CD4-positive, alpha-beta T cell treated with Interleukin-2 at 100 ng/mL for 4 hours (primary cell): ENCODE results near the gene HAUS3.

ENCODE experiments used
- DNase-seq: peaks from one replicate; pipeline ENCODE4 v3.0.0-alpha.2; 2020; ENCODE audit warnings: low spot score

The HAUS3 gene

GRCh38 chr4:2241410-2242353 lies at the start of gene HAUS3, which contains the start of gene POLN:
Gene HAUS3 (minus strand): TSS chr4:2242121. CDS start chr4:2240946, 1,175 bp downstream.
Gene POLN (minus strand): TSS chr4:2242121. CDS start chr4:2229231, 12,890 bp downstream.
- DNase-seq = peak; percentile 99

DNA sequence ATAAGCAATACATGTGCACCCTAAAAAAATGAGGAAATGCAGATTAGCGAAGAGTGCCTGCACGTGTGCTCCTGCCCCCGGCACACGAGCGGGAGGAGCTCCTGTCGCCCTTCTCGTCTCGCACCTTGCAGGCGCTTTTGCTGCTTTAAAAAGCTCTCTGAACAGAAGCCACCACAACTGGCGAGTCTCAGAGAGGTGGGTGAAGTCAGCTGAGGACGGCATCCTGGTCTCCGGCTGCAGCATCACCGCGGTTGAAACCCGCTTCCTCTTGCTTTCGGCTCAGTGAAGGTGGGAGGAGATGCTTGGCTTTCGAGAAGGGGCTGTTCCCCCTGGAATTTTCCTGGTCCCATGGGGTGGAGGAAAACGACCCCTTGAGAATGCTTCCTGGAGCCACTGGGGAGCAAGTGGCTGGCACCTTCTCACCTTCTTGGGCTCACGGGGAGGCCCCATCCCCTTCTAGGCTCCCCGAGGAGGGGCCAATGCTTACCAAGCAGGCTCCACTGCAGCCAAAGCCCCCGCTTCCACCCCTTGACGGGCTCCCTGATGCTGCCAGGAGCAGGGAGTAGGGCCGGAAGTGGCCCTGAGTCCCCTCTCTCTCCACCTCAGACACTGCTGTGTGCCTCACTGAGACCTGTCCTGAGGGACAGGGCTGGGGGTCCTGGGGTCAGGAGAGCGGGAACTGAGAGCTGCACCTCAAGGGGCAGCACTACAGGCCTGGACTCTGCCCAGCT lies 49.2 kb upstream of the HAUS3 start:
- DNase-seq = peak; percentile 78

DNA sequence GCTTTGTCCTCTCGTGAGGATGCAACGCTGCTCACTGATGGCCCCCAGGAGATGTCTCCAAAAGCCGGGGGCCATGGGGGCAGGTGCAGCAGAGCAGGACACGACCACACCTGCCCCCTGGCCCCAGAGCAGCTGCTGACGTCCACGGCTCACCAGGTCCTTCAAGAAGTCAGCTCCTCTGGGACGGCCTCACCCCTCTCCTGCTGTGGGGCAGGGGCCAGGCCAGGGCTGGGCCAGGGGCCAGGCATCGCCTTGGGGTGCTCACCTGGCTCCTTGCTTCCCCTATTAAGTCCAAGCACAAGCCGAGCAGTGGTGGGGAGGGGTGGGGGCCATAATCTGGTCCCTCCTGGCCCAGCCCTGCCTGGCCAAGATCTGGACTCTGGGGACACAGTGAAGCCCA lies 48.6 kb upstream of the HAUS3 start:
- DNase-seq = no peak

GRCh38 chr4:2289955-2290333 lies 48.0 kb upstream of the HAUS3 start:
- DNase-seq = no peak

DNA sequence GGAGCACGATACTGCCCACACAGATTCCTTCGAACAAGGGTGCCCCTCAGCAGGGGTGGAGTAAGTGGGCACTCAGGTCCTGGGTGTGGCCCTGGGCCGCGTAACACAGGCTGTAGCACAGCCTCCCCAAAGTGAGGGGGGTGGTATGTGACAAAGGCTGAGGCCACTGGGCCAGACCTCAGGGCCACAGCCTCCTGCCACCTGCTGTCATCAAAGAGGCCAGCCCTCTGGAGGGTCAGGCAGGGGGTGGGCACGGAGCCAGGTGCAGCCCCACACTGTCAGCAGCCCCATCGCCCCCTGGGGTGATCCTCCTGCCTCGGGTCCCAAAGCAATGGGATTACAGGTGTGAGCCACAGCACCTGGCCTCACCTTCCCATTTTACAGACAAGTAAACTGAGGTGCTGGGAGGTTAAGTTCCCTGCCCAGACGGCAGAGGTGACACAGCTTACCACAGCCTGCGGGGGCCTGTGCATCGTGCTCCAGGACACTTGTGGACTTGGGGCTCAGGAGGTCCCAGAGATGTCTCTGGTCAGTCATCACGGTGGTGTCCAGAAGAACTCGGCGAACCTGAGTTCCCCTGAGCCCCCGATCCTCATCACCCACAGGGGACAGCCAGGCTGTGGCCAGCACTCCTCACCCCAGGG lies 47.5 kb upstream of the HAUS3 start:
- no peak for DNase-seq

- no peak for DNase-seq
Measured at GRCh38 chr4:2288051-2288541, 46.2 kb upstream of the HAUS3 start.

- DNase-seq = no peak
Measured at GRCh38 chr4:2287594-2287915, 45.6 kb upstream of the HAUS3 start.

DNA sequence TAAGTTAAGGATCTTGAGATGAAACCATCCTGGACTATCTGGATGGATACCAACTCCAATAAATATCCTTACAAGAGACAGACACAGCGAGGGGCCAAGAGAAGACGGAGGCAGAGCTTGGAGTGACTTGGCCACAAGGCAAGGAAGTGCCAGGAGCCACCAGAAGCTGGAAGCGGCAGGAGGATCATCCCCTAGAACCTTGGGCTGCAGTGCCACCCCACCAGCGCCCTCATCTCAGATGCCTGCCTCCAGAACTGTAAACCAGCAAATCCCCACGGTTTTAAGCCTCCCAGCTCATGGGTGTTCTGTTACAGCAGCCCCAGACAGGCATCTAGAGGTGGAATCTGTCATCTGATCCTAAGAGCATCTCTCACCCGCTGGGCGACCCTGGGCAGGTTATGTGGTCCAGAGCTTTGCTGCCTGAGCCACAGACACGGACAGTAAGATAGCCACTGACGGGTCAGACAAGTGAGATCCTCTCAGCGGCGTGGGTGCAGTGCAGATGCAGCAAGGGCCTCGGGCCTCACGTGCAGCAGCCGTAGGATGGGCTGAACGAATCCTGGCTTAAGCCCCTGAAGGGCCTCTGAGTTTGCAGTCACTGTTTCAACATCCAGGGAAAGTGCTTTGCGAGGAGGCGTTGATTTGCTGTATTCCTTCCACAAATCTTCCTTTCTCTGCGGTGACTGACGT lies 45.1 kb upstream of the HAUS3 start:
- no peak for DNase-seq

- DNase-seq = no peak
Measured at GRCh38 chr4:2285613-2286381, 43.9 kb upstream of the HAUS3 start.

- DNase-seq = no peak
Measured at GRCh38 chr4:2284934-2285612, 43.2 kb upstream of the HAUS3 start.

DNA sequence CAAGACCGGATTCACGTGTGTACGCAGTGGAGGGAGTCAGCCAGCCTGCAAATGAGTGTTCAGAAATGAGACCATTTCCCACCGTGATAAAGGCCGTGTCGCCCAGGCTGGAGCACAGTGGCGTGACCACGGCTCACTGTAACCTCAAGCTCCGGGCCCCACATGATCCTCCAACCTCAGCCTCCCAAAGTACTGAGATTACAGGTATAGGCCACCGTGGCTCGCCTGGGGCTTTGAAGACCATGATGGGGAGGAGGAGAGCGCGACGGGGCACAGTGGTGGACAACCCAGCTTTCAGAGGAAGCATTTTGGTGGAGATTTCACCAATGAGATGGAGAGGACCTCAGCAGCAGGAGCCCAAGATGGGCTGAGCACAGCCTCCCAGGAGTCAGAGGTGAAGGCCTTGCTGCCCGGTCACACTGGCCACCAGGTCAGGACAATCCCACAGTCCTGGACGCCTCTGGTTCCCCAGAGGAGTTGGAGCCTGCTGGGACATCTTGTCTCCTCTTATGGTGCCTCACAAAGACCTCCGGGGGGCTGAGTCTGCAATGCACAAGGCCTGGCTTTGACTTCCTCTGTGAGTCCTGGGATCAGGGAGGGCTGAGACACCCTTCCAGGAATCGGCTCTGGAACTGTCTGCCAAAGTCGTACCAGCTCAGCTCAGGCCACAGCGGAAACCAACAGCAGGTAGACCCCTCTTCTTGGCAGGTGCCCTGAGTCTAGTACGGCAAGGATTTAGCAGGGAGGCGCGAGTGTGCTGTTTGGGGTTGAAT lies 42.4 kb upstream of the HAUS3 start:
- no peak for DNase-seq

- no peak for DNase-seq
Measured at GRCh38 chr4:2283199-2283711, 41.3 kb upstream of the HAUS3 start.

DNA sequence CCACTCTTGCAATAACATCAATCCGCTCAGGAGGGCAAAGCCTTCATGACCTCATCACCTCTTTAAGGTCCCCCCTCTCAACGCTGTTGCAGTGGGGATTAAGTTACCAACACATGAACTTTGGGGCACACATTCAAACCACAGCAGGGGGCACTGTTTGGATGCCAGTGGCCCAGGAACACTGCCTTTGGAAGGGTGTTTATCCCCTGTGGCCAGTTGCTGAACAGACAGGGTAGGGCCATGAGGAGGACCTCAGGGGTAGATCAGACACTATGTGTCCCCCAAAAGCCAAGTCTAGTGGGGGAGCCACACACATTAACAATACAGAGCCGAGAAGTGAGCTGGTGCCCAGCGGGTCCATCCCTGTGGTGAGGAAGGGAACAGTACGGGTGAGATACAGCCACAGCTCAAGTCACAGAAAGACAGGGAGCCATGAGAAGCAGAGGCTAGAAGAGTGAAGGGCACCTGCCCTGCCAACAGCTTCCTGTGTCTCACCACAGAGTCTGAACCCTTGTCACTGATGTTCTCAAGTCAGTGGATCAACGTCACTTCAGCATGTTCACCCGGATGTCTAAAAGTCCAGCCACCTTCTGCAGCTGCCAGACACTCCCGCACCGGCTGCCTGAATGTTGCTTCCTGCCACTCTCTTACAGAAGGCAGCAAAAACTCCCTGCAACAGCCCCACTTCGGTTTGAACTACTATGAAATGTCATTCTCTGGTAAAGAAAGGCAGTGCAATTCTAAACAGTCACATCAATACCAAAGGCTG lies 39.8 kb upstream of the HAUS3 start:
- DNase-seq = peak; percentile 89

- no peak for DNase-seq
Measured at GRCh38 chr4:2280531-2281300, 38.8 kb upstream of the HAUS3 start.

GRCh38 chr4:2277956-2278355 lies 36.0 kb upstream of the HAUS3 start:
- DNase-seq = no peak

DNA sequence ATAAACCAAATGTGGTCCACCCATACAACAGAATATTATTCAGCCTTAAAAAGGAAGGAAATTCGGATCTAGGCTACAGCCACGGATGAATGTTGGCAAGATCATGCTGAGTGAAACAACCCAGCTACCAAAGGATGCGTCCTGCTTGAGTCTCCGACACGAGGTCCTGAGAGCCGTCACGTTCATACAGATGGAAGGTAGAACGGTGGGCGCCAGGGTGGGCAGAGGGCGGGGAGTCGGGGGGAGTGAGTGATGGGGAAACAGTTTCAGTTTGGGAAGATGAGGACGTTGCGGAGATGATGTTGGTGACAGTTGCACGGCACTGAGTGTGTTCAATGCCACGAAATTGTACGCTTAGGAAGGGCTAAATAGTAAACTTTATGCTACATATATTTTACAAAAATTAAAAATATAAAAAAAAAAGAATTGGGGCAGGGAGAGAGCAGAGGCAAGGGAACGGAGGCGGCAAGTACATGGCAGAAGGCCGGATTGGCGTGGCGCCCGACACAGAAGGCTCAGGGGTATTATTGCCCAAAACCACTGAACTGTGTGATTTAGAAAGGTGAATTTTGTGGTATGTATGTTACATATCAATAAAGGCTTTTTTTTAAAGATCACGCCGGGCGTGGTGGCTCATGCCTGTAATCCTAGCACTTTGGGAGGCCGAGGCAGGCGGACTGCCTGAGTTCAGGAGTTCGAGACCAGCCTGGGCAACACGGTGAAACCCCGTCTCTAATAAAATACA lies 34.8 kb upstream of the HAUS3 start:
- no peak for DNase-seq

DNA sequence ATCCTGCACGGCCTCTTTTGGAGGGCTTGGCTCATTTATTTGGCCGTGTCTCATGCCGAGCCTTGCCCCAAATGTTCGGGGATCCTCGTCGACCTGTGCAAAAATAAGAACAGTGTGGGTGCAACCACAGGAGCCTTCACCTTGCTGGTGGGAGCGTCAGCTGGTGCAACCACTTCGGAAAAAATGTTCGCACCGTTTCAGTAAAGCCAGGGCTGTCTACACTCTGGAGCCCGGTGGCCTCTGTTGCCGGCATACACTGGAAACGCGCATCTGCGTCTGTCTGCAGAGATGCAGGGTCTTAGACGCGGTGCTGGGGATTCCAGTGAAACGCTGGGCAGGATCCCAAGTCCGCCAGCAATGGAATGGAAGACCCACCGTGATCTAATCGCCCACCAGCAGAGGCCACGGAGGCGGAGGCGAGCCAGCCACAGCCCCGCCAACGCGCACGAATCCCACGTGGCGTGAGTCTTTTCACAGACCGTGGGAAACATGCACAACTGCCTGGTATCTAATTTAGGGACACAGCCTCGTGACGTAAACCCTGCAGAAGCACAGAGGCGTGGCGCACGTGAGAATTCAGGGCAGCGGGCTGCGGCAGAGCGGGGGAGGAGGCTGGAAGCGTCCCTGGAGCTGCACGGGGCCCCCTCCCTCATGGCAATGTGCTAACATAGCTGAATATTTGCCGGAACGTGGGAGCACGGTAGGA lies 33.8 kb upstream of the HAUS3 start:
- DNase-seq = no peak
